Neuronal stem cell (in vitro differentiated cells): ENCODE data around the gene PNLIP.

Experiments used
- DNase-seq: peaks from one replicate; pipeline ENCODE4 v3.0.0-alpha.2; 2013; ENCODE audit warnings: low spot score
- H2AFZ ChIP-seq: one replicate; pipeline ENCODE4 v1.6.1; 2013; ENCODE audit warnings: mild to moderate bottlenecking, low read length, inconsistent platforms
- H2AK5ac ChIP-seq: 2 replicates; pipeline ENCODE4 v1.6.1; 2013; ENCODE audit warnings: low read depth, mild to moderate bottlenecking, inconsistent platforms, low read length, moderate library complexity, mixed read lengths
- H2BK120ac ChIP-seq: 2 replicates; pipeline ENCODE4 v1.6.1; 2013; ENCODE audit warnings: low read depth, mild to moderate bottlenecking, inconsistent platforms, low read length, moderate library complexity, mixed read lengths
- H2BK12ac ChIP-seq: one replicate; pipeline ENCODE4 v1.6.1; 2013; ENCODE audit warnings: low read length, inconsistent platforms
- H2BK15ac ChIP-seq: 2 replicates; pipeline ENCODE4 v1.6.1; 2013; ENCODE audit warnings: mild to moderate bottlenecking, low read length, inconsistent platforms, mixed read lengths
- H2BK5ac ChIP-seq: one replicate; pipeline ENCODE4 v1.6.1; 2013; ENCODE audit warnings: inconsistent platforms, mild to moderate bottlenecking, low read length, moderate library complexity
- H3K14ac ChIP-seq: one replicate; pipeline ENCODE4 v1.6.1; 2013; ENCODE audit warnings: low read length, inconsistent platforms
- H3K18ac ChIP-seq: 2 replicates; pipeline ENCODE4 v1.6.1; 2013; ENCODE audit warnings: low read length, inconsistent platforms
- H3K23ac ChIP-seq: 2 replicates; pipeline ENCODE4 v1.6.1; 2013; ENCODE audit warnings: low read depth, mild to moderate bottlenecking, mixed read lengths, low read length, inconsistent platforms; ENCODE audit not compliant: poor library complexity
- H3K27ac ChIP-seq: replicated peaks from 3 replicates; pipeline ENCODE4 v1.5.1; 2013; ENCODE audit warnings: low read length, inconsistent platforms
- H3K27me3 ChIP-seq, 3 experiments: 2 replicates each; pipeline ENCODE4 v1.6.1; 2013; ENCODE audit warnings: low read length in 3 of 3, mild to moderate bottlenecking in 2 of 3, inconsistent platforms in 1 of 3, low read depth in 1 of 3, mixed read lengths in 1 of 3, moderate library complexity in 1 of 3; ENCODE audit not compliant: control insufficient read depth in 3 of 3, insufficient read depth in 3 of 3
- H3K36me3 ChIP-seq, 2 donors: replicated peaks in 1 of 2; 2 replicates each; pipeline ENCODE4 v1.6.1; 2013; ENCODE audit warnings: low read length in 2 of 2; ENCODE audit not compliant: control insufficient read depth in 2 of 2, insufficient read depth in 2 of 2
- H3K4ac ChIP-seq: 2 replicates; pipeline ENCODE4 v1.6.1; 2013; ENCODE audit warnings: inconsistent platforms, mild to moderate bottlenecking, low read length, moderate library complexity
- H3K4me1 ChIP-seq, 2 donors: 1 replicate in 1 of 2; 2 replicates in 1 of 2; pipeline ENCODE4 v1.6.1; 2013; ENCODE audit warnings: low read length in 2 of 2, low read depth in 1 of 2; ENCODE audit not compliant: control insufficient read depth in 2 of 2, insufficient read depth in 1 of 2
- H3K4me2 ChIP-seq: one replicate; pipeline ENCODE4 v1.6.1; 2013; ENCODE audit warnings: mild to moderate bottlenecking, low read length, inconsistent platforms; ENCODE audit not compliant: insufficient read depth, poor library complexity, severe bottlenecking
- H3K4me3 ChIP-seq, 2 donors: 2 replicates each; pipeline ENCODE4 v1.5.1; 2013; ENCODE audit warnings: low read length in 2 of 2, mild to moderate bottlenecking in 2 of 2, inconsistent platforms in 1 of 2, moderate library complexity in 1 of 2
- H3K79me1 ChIP-seq: one replicate; pipeline ENCODE4 v1.6.1; 2013; ENCODE audit warnings: low read depth, mild to moderate bottlenecking, inconsistent platforms, low read length, moderate library complexity
- H3K9ac ChIP-seq: one replicate; pipeline ENCODE4 v1.6.1; 2013; ENCODE audit warnings: mild to moderate bottlenecking, low read depth, low read length, inconsistent platforms; ENCODE audit not compliant: poor library complexity
- H3K9me3 ChIP-seq, 2 donors: replicated peaks in 1 of 2; 2 replicates each; pipeline versions ENCODE3 to v1.6.1; 2013; ENCODE audit warnings: low read length in 2 of 2, mild to moderate bottlenecking in 2 of 2, inconsistent platforms in 1 of 2, low read depth in 1 of 2, mixed read lengths in 1 of 2, moderate library complexity in 1 of 2; ENCODE audit not compliant: control insufficient read depth in 2 of 2, insufficient read depth in 1 of 2
- H4K8ac ChIP-seq: one replicate; pipeline ENCODE4 v1.6.1; 2013; ENCODE audit warnings: low read depth, mild to moderate bottlenecking, inconsistent platforms, low read length, moderate library complexity
- H4K91ac ChIP-seq: one replicate; pipeline ENCODE4 v1.6.1; 2013; ENCODE audit warnings: low read length, low read depth, mild to moderate bottlenecking, inconsistent platforms; ENCODE audit not compliant: poor library complexity
- WGBS, 2 donors: extraction: QIAGEN DNeasy Blood & Tissue Kit; methylation state at CpG; one replicate each; pipeline ENCODE4 v1.1.7; 2013; ENCODE audit warnings: missing lambda C conversion rate in 2 of 2, mixed read lengths in 1 of 2; ENCODE audit not compliant: insufficient read length in 2 of 2, insufficient replicate concordance in 1 of 2; ENCODE audit errors: extremely low coverage in 2 of 2; 5-methylcytosine and 5-hydroxymethylcytosine counted together

Gene PNLIP

DNA sequence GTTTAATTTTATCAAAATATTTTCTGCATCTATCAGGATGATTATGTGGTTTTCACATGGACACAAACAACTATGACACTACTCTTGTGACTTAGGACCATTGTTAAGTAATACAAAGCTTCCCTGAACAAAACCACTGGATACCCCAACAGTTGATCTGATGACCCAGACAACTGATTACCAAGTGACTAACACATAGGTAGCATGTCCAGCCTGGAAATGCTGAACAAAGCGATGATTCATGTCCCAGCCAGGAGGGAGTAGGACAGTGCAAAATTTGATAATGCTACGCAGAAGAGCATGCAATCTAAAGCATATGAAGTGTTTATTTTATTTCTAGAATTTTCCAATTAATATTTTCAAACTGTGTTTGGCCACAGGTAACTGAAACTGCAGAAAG is 8.9 kb upstream of the PNLIP start:
- H3K36me3 ChIP-seq: no peaks in the 10 kb centered on the region
- H3K27ac ChIP-seq: no peak overlapping the region
- H2AK5ac ChIP-seq: no peak overlapping the region
- H2BK12ac ChIP-seq: no peak overlapping the region
- no peak overlapping the region for H2BK5ac ChIP-seq
- H3K4ac ChIP-seq: no peak overlapping the region
- no peaks in the 10 kb centered on the region for H3K4me1 ChIP-seq
- no peak overlapping the region for H4K8ac ChIP-seq
- H2BK120ac ChIP-seq: no peak overlapping the region
- H3K27me3 ChIP-seq: no peaks in the 10 kb centered on the region
- H3K4me3 ChIP-seq: no peak overlapping the region
- no peak overlapping the region for H3K4me2 ChIP-seq
- H3K79me1 ChIP-seq: no peaks in the 10 kb centered on the region
- no peak overlapping the region for H2BK15ac ChIP-seq
- no peaks in the 10 kb centered on the region for H3K9me3 ChIP-seq
- no CpG with 5 or more reads among the region's 2 CpGs for WGBS, 2 donors
- no peak overlapping the region for H3K14ac ChIP-seq
- DNase-seq: no peak
- no peak overlapping the region for H3K23ac ChIP-seq
- no peak overlapping the region for H2AFZ ChIP-seq
- no peak overlapping the region for H3K18ac ChIP-seq
- H4K91ac ChIP-seq: no peak overlapping the region
- H3K9ac ChIP-seq: no peak overlapping the region

GRCh38 chr10:116538456-116538855 is 7.3 kb upstream of the PNLIP start:
- no peak overlapping the region for H3K9ac ChIP-seq
- H3K79me1 ChIP-seq: no peaks in the 10 kb centered on the region
- H3K9me3 ChIP-seq: no peaks in the 10 kb centered on the region
- H2BK15ac ChIP-seq: no peak overlapping the region
- H4K8ac ChIP-seq: no peak overlapping the region
- no peak overlapping the region for H3K4ac ChIP-seq
- no peak overlapping the region for H3K27ac ChIP-seq
- no peak overlapping the region for H3K14ac ChIP-seq
- H3K36me3 ChIP-seq: no peaks in the 10 kb centered on the region
- H2BK120ac ChIP-seq: no peak overlapping the region
- H2AFZ ChIP-seq: no peak overlapping the region
- no peak overlapping the region for H4K91ac ChIP-seq
- H2BK12ac ChIP-seq: no peak overlapping the region
- H3K18ac ChIP-seq: no peak overlapping the region
- H3K27me3 ChIP-seq: no peaks in the 10 kb centered on the region
- H3K23ac ChIP-seq: no peak overlapping the region
- no peak overlapping the region for H2BK5ac ChIP-seq
- no peak overlapping the region for H2AK5ac ChIP-seq
- H3K4me1 ChIP-seq: no peaks in the 10 kb centered on the region
- no peak overlapping the region for H3K4me2 ChIP-seq
- no peak for DNase-seq
- H3K4me3 ChIP-seq: no peak overlapping the region

- Histone ChIP-seq H3K18ac (no peak overlapping the region), H2BK120ac (no peak overlapping the region), H3K14ac (no peak overlapping the region), H3K4ac (no peak overlapping the region), H3K23ac (no peak overlapping the region), H3K27me3 (no peaks in the 10 kb centered on the region), H3K4me3 (no peak overlapping the region), H2AFZ (no peak overlapping the region), H4K8ac (no peak overlapping the region), H2AK5ac (no peak overlapping the region), H4K91ac (no peak overlapping the region), H2BK12ac (no peak overlapping the region), H2BK15ac (no peak overlapping the region), H3K9ac (no peak overlapping the region), H3K36me3 (no peaks in the 10 kb centered on the region), H3K9me3 (no peaks in the 10 kb centered on the region), H3K4me2 (no peak overlapping the region), H3K4me1 (no peaks in the 10 kb centered on the region), H3K79me1 (no peaks in the 10 kb centered on the region), H3K27ac (no peak overlapping the region), H2BK5ac (no peak overlapping the region)
- DNase-seq: no peak
Observed at GRCh38 chr10:116538992-116539391, 6.7 kb upstream of the PNLIP start.

GRCh38 chr10:116540814-116541213 is 4.9 kb upstream of the PNLIP start:
- no peak overlapping the region for H3K18ac ChIP-seq
- WGBS, 2 donors: no CpG with 5 or more reads among the region's 2 CpGs
- no peak overlapping the region for H2BK15ac ChIP-seq
- no peak overlapping the region for H3K9ac ChIP-seq
- no peak overlapping the region for H2BK5ac ChIP-seq
- H2AFZ ChIP-seq: no peak overlapping the region
- no peak overlapping the region for H4K8ac ChIP-seq
- H2BK12ac ChIP-seq: no peak overlapping the region
- H3K27me3 ChIP-seq: no peaks in the 10 kb centered on the region
- no peak overlapping the region for H3K23ac ChIP-seq
- no peak overlapping the region for H3K4ac ChIP-seq
- DNase-seq: no peak
- no peak overlapping the region for H3K4me3 ChIP-seq
- no peaks in the 10 kb centered on the region for H3K79me1 ChIP-seq
- no peak overlapping the region for H2AK5ac ChIP-seq
- H3K14ac ChIP-seq: no peak overlapping the region
- H3K4me1 ChIP-seq: no peaks in the 10 kb centered on the region
- no peak overlapping the region for H3K27ac ChIP-seq
- no peak overlapping the region for H4K91ac ChIP-seq
- no peaks in the 10 kb centered on the region for H3K9me3 ChIP-seq
- no peaks in the 10 kb centered on the region for H3K36me3 ChIP-seq
- H2BK120ac ChIP-seq: no peak overlapping the region
- H3K4me2 ChIP-seq: no peak overlapping the region
